Suprapubic skin (tissue), 4 donors: ENCODE results near the gene EPB41L4B. TPM values are rescaled to one million over a fixed set of nuclear protein-coding genes. Genes with fewer than 3 reads are reported as not detected.
A peak's percentile ranks its signal among the peaks of the same experiment; 100 is the strongest.
"Not testable (repeated sequence)": the region's sequence is repeated elsewhere in the genome, so short reads cannot be mapped to it uniquely, and the experiment has no call there.

Source experiments
- DNase-seq, 2 donors: peaks; one replicate each; pipeline ENCODE4 v3.0.0-alpha.2; 2019; ENCODE audit warnings: low spot score in 2 of 2
- H3K27ac ChIP-seq: fragments of 200-600 bp; sonication (generic); one replicate; pipeline ENCODE4 v1.5.1; 2019
- H3K27me3 ChIP-seq: fragments of 200-600 bp; sonication (generic); one replicate; pipeline ENCODE4 v1.5.1; 2019
- H3K36me3 ChIP-seq: fragments of 200-600 bp; sonication (generic); one replicate; pipeline ENCODE4 v1.5.1; 2019
- H3K4me1 ChIP-seq: fragments of 200-600 bp; sonication (generic); one replicate; pipeline ENCODE4 v1.5.1; 2019
- H3K4me3 ChIP-seq: fragments of 200-600 bp; sonication (generic); one replicate; pipeline ENCODE4 v1.5.1; 2019; ENCODE audit warnings: mild to moderate bottlenecking
- H3K9me3 ChIP-seq: fragments of 200-600 bp; sonication (generic); one replicate; pipeline ENCODE4 v1.5.1; 2019
- EP300 ChIP-seq: sonication (generic); formaldehyde crosslinking; IDR thresholded peaks from one replicate; pipeline ENCODE4 v1.6.1; 2017; ENCODE audit warnings: antibody characterized with exemption
- POLR2A ChIP-seq, 2 donors: fragments of 450-650 bp; IDR thresholded peaks; one replicate each; pipeline ENCODE4 v1.6.1; 2017; ENCODE audit warnings: antibody characterized with exemption in 2 of 2, mild to moderate bottlenecking in 2 of 2, moderate library complexity in 2 of 2
- POLR2AphosphoS5 ChIP-seq, 3 donors: sonication (generic); formaldehyde crosslinking; IDR thresholded peaks; one replicate each; pipeline ENCODE4 v1.6.1; 2017; ENCODE audit warnings: antibody characterized with exemption in 3 of 3
- WGBS: methylation state at CpG from one replicate; pipeline ENCODE4 v1.1.5; 2018; 5-methylcytosine and 5-hydroxymethylcytosine counted together
- total RNA-seq, 4 donors: library from RNA; depleted of rRNA; stranded (reverse); fragments of >200 nt; gene quantifications; one replicate each; pipeline ENCODE4 v1.1.0, GENCODE V29; 2016
- TF ChIP-seq, protein P1 (sequence below), 2 donors: fragments of 200-600 bp in 1 of 2; fragments of 450-650 bp in 1 of 2; sonication (generic) in 1 of 2; IDR thresholded peaks; one replicate each; pipeline ENCODE4 v1.5.1; 2016 to 2019; ENCODE audit warnings: antibody characterized with exemption in 2 of 2, mild to moderate bottlenecking in 1 of 2, moderate library complexity in 1 of 2

Gene EPB41L4B
- total RNA-seq, 4 donors from 2014 or later, result 22.4 to 27.4 (median 25.1) TPM

DNA sequence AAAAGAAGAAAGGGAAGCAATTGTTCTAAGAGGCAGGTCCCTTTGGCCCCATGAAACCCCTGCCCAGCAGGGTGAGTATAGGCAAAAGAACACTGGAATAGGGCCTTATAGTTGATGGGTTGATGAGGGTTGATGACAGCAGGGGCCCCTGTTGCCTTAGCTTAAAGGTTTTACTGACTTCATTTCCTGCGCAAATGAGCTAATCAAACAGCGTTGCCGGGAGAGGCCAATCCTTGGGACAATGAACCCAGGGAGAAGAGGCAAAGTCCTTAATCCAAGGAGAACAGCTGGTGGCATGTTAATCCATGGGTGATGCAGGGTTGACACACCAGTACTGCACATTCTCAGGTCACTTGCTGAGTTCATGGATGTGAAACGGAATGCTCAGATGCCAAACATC, 22.0 kb upstream of the EPB41L4B start:
- no peak for DNase-seq
- Histone ChIP-seq H3K4me1 (peaks cover 22% of the 10 kb centered on the region), H3K4me3 (no peak overlapping the region), H3K27me3 (no peaks in the 10 kb centered on the region), H3K27ac (no peak overlapping the region), H3K9me3 (no peaks in the 10 kb centered on the region), H3K36me3 (no peaks in the 10 kb centered on the region)
- 95% methylated on average over 4 of the region's 4 CpGs for WGBS
- TF ChIP-seq, protein P1, sequence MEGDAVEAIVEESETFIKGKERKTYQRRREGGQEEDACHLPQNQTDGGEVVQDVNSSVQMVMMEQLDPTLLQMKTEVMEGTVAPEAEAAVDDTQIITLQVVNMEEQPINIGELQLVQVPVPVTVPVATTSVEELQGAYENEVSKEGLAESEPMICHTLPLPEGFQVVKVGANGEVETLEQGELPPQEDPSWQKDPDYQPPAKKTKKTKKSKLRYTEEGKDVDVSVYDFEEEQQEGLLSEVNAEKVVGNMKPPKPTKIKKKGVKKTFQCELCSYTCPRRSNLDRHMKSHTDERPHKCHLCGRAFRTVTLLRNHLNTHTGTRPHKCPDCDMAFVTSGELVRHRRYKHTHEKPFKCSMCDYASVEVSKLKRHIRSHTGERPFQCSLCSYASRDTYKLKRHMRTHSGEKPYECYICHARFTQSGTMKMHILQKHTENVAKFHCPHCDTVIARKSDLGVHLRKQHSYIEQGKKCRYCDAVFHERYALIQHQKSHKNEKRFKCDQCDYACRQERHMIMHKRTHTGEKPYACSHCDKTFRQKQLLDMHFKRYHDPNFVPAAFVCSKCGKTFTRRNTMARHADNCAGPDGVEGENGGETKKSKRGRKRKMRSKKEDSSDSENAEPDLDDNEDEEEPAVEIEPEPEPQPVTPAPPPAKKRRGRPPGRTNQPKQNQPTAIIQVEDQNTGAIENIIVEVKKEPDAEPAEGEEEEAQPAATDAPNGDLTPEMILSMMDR (IDR thresholded peaks at IDR 0.05), result no peak
- TF ChIP-seq POLR2AphosphoS5 (IDR thresholded peaks at IDR 0.05) (no peak), POLR2A (IDR thresholded peaks at IDR 0.05) (no peak), EP300 (no peak)

DNA sequence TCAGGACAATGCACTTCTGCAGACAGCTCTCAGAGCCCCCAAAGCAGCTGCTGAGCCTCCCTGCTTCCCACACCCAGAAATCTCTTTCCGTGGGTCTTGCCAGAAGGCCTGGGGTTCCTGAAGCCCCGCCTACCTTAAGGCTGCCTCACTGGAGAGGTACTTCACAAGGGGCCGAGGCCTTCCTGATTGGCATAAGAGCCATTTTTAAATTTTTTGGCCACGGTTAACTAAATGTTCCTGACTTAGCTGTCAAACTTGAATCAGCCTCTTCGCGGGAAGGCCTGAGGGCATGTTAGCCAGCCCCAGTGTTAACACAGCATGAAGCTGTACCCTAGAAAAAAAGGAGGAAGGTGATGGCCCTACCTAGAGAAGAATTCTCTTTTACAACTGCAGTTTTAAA, 20.7 kb upstream of the EPB41L4B start:
- peak in 1 of 2 donors; percentile 45 for DNase-seq
- H3K27ac ChIP-seq, result peak overlapping the region; percentile 21
- no peaks in the 10 kb centered on the region for H3K36me3 ChIP-seq
- TF ChIP-seq EP300 (no peak), POLR2A (IDR thresholded peaks at IDR 0.05) (no peak), POLR2AphosphoS5 (IDR thresholded peaks at IDR 0.05) (no peak)
- TF ChIP-seq, protein P1 (IDR thresholded peaks at IDR 0.05), result no peak
- 51% methylated on average over 6 of the region's 6 CpGs for WGBS
- H3K9me3 ChIP-seq, result no peaks in the 10 kb centered on the region
- H3K27me3 ChIP-seq, result no peaks in the 10 kb centered on the region
- H3K4me1 ChIP-seq, result peaks cover 22% of the 10 kb centered on the region
- no peak overlapping the region for H3K4me3 ChIP-seq

DNA sequence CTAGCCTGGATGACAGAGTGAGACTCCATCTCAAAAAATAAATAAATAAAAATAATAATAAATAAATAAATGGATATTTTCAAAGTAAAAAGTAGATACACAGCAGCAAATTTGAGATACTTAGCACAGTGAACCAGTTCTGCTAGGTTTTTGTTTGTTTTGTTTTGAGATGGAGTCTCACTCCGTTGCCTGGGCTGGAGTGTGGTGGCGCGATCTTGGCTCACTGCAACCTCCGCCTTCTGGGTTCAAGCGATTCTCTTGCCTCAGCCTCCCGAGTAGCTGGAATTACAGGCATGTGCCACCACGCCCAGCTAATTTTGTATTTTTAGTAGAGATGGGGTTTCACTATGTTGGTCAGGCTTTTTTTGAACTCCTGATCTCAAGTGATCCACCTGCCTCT, 20.1 kb upstream of the EPB41L4B start:
- not testable (repeated sequence) for H3K4me3 ChIP-seq, H3K27me3 ChIP-seq, H3K36me3 ChIP-seq, H3K9me3 ChIP-seq
- H3K27ac ChIP-seq, result peak overlapping the region; percentile 21
- DNase-seq, result peak in 1 of 2 donors; percentile 11
- 43% methylated on average over 7 of the region's 7 CpGs for WGBS
- peaks cover 19% of the 10 kb centered on the region for H3K4me1 ChIP-seq

DNA sequence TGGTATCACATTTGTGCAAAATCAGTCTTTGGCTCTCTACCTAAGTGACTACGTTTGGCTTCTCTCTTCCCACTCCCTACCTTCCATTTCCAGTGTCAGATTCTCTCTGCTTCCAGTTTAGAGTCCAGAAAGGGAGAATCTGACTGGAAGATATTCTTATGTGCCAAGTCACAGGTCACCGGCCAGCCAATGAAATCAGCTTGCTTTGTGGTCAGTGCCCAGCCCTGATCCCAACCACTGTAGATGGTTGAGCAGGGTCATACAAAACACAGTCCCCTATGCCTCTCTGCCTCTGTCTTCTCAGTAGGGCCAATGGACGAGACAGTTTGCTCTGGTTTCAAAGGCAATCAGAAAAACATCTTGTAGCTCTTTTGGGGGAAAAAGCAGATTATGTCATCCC, 15.6 kb upstream of the EPB41L4B start:
- H3K27ac ChIP-seq, result no peak overlapping the region
- no peaks in the 10 kb centered on the region for H3K36me3 ChIP-seq
- H3K4me3 ChIP-seq, result no peak overlapping the region
- no peak for TF ChIP-seq EP300
- H3K4me1 ChIP-seq, result peaks cover 14% of the 10 kb centered on the region
- H3K9me3 ChIP-seq, result no peaks in the 10 kb centered on the region
- H3K27me3 ChIP-seq, result no peaks in the 10 kb centered on the region
- WGBS, result 82% methylated on average over 3 of the region's 3 CpGs
- no peak for DNase-seq

DNA sequence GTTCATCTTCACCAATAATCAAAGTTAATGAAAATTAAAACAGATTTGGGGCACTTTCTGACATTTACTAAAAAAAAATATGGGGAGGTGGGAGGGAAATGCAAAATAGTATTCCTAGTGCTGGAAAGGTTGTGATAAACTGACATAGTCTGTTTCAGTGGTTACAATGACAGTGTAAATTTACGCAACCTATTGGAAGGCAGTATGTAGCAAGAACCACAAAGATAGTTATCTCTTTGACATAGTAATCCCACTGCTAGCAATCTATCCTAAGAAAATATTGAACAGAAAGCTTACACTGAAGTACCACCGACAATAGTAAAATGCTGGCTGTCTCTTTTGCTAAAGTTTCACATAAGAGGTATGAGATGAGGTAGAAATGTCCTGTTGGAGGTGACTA, 15.1 kb upstream of the EPB41L4B start:
- 70% methylated on average over 2 of the region's 2 CpGs for WGBS
- H3K27ac ChIP-seq, result no peak overlapping the region

DNA sequence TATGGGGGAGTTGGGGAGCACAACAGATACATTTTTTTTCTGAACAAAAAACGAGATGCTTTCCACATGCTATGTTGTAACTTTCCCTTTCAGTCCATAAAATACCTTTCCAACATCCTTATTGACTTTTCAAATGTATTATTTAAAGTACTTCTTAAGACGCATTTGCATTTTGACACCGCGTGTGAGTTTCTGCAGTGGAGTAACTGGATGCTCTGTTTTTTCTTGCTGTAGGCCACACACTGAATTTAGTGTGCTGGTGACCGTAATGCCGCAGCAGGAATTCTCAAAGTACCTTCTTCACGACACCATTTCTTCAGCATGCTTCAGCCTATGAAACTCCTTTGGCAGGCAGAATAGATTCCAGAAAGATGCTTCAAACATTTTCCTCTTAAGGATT, 14.3 kb upstream of the EPB41L4B start:
- peaks cover 26% of the 10 kb centered on the region for H3K4me1 ChIP-seq
- no peak overlapping the region for H3K4me3 ChIP-seq
- H3K27ac ChIP-seq, result no peak overlapping the region
- no peaks in the 10 kb centered on the region for H3K27me3 ChIP-seq
- H3K36me3 ChIP-seq, result no peaks in the 10 kb centered on the region
- DNase-seq, result peak in 1 of 2 donors; percentile 18
- no peak for TF ChIP-seq EP300
- 67% methylated on average over 7 of the region's 7 CpGs for WGBS
- H3K9me3 ChIP-seq, result no peaks in the 10 kb centered on the region

More for the DNA sequence above, 15.1 kb upstream of the EPB41L4B start:
- no peaks in the 10 kb centered on the region for H3K27me3 ChIP-seq
- H3K4me3 ChIP-seq, result no peak overlapping the region
- H3K36me3 ChIP-seq, result no peaks in the 10 kb centered on the region
- TF ChIP-seq EP300 (no peak), POLR2A (IDR thresholded peaks at IDR 0.05) (no peak), POLR2AphosphoS5 (IDR thresholded peaks at IDR 0.05) (no peak)
- TF ChIP-seq, protein P1 (IDR thresholded peaks at IDR 0.05), result no peak
- peaks cover 18% of the 10 kb centered on the region for H3K4me1 ChIP-seq
- DNase-seq, result no peak
- no peaks in the 10 kb centered on the region for H3K9me3 ChIP-seq

DNA sequence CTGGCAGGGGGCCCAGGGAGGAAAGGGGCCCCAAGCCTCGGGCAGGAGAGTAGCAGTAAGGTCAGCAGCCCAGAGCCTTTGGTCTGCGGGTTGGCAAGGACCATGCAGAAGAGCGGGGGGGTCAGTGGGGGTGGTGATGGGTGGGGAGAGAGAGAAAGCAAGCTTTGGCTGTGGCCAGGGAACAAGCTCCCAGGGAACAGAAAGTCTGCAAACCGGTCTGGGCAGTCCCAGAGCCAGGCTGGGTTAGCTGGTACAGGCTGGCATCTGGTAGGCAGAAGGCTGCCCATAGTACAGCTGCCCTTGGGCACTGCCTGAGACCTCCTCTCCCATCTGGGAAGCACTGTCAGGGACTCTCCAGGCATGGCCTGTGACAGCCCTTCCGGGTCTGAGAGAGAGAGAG, 10.5 kb upstream of the EPB41L4B start:
- WGBS, result 35% methylated on average over 5 of the region's 5 CpGs
- peak in 2 of 3 donors; percentile 31 to 53 for TF ChIP-seq POLR2AphosphoS5 (IDR thresholded peaks at IDR 0.05)
- no peak for TF ChIP-seq EP300
- TF ChIP-seq, protein P1 (IDR thresholded peaks at IDR 0.05), result no peak
- Histone ChIP-seq H3K36me3 (no peaks in the 10 kb centered on the region), H3K9me3 (no peaks in the 10 kb centered on the region), H3K4me3 (no peak overlapping the region), H3K4me1 (peaks cover 43% of the 10 kb centered on the region), H3K27me3 (no peaks in the 10 kb centered on the region), H3K27ac (peak overlapping the region; percentile 92)
- DNase-seq, result peak in 1 of 2 donors; percentile 80
